B cell (primary cell): Measurements from ENCODE around the gene KARS1.
"Not testable (repeated sequence)": the region's sequence is repeated elsewhere in the genome, so short reads cannot be mapped to it uniquely, and the experiment has no call there.

Source experiments
- CTCF ChIP-seq: fragments of 200-600 bp; IDR thresholded peaks from one replicate; pipeline ENCODE4 v1.8.0; 2022; ENCODE audit warnings: antibody characterized with exemption, mild to moderate bottlenecking
- EZH2 ChIP-seq: IDR thresholded peaks from 2 replicates; pipeline ENCODE4 v1.6.1; 2012; ENCODE audit warnings: borderline replicate concordance, low read depth, mild to moderate bottlenecking, moderate library complexity, low read length; ENCODE audit not compliant: insufficient read depth, poor library complexity, severe bottlenecking

- not testable (repeated sequence) for TF ChIP-seq CTCF, EZH2
These were observed 55.5 kb downstream of the KARS1 start for GRCh38 chr16:75591927-75592326.
